NOMO-1 treated with DMSO at 0.1 percent for 48 hours (cell line): ENCODE measurements around the gene ASTN2.
"Not testable (repeated sequence)": the region's sequence is repeated elsewhere in the genome, so short reads cannot be mapped to it uniquely, and the experiment has no call there.

Source experiments
- DNase-seq: peaks from one replicate; lab custom pipeline; 2025; ENCODE audit not compliant: unreplicated experiment; lab: John Stamatoyannopoulos, UW

Gene ASTN2

GRCh38 chr9:116935149-116935897 lies 479.5 kb downstream of the ASTN2 start:
- DNase-seq = peak; percentile 42

- DNase-seq = no peak
Observed at GRCh38 chr9:116934131-116934530, 480.7 kb downstream of the ASTN2 start.

DNA sequence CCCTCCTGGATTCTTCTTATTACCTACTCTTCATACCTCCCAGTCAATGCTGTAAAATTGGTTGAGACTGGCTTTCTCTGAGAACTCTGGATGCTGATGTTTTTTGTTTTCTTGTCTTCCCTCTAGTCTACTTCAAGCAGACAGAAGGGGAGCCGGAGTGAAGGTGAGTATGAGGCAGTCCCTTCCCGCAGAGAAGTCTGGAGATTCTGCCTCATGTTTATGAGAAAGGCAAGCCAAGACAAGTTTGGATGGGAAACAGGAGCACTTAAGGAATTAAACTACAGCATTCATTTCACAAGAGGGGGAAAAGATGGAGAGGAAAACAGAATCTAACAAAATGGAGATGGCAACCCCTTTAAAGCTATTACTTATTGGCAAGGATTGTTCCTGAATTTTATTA lies 481.6 kb downstream of the ASTN2 start:
- DNase-seq = no peak

DNA sequence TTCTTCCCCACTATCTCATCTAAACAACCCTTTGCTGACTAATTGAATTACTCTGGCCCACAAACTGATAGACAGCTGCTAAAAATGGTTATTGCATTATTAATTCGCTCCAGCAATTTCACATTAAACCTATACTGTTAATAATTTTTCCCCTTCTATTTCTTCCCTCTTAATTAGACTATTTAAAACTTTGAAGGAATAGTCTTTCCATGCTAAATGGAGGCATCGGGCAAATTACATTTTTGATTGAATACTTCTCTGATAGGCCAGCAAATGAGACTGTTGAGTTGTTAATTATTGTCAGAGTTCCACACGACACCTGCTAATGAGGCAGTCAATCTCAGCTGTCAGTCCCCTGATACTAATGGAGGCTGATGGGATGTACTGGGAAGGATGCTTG lies 485.2 kb downstream of the ASTN2 start:
- DNase-seq = no peak

GRCh38 chr9:116928884-116929283 lies 486.0 kb downstream of the ASTN2 start:
- no peak for DNase-seq

- DNase-seq = no peak
Observed at GRCh38 chr9:116928289-116928688, 486.6 kb downstream of the ASTN2 start.

- no peak for DNase-seq
Observed at GRCh38 chr9:116927726-116928125, 487.1 kb downstream of the ASTN2 start.

DNA sequence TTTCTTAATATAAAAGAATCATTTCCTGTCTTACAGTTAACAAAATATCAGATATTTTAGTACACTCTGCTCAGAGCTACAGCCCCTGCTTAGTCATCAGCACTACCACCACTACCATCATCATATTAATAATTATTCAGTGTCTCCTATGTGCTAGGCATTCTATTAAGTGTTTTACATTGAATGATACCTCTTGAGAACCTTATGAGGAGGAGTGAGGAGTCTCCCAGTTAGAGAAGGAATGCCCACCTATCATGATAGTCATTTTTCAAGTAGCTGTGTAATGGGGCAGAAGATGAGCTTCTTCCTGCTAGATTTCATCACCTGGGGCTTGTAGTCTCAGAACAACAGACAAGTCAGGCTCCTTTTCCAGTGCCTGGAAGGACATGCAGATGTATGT lies 489.7 kb downstream of the ASTN2 start:
- DNase-seq = no peak

DNA sequence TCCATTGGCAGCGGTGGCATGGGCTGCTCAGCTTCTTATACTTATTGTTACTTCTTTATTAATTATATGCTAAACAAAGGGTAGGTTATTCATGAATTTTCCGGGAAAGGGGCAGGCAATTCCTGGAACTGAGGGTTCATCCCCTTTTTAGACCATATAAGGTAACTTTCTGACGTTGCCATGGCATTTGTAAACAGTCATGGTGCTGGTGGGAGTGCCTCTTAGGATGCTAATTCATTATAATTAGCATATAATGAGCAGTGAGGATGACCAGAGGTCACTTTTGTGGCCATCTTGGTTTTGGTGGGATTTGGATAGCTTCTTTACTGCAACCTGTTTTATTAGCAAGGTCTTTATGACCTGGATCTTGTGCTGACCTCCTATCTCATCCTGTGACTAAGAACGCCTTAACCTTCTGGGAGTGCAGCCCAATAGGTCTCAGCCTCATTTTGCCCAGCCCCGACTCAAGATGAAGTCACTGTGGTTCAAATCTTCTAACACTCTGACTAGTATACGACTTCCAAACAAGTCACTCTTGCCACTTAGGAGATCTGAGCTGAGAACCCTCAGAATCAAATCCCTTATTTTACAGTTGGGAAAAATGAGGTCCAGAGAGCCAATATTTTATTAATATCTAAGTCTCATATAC lies 490.3 kb downstream of the ASTN2 start:
- DNase-seq = no peak

DNA sequence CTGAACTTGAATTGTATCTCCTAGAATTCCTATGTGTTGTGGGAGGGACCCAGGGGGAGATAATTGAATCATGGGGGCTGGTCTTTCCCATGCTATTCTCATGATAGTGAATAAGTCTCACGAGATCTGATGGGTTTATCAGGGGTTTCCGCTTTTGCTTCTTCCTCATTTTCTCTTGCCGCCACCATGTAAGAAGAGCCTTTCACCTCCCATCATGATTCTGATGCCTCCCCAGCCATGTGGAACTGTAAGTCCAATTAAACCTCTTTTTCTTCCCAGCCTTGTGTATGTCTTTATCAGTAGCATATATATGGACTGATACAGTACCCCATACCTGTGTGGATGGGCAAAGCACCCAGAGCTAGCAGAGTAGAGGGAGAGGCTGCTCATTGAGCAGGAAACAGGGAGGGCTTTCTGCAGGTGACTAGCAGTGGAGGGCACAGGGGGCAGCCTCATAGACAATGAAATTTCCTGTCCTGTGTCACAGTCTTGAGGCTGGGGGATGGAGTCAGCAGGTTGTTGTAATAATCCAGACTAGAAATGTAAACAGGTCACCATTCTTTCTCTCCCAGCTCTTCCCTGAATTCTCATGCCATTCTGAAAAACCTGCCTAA lies 496.9 kb downstream of the ASTN2 start:
- not testable (repeated sequence) for DNase-seq

DNA sequence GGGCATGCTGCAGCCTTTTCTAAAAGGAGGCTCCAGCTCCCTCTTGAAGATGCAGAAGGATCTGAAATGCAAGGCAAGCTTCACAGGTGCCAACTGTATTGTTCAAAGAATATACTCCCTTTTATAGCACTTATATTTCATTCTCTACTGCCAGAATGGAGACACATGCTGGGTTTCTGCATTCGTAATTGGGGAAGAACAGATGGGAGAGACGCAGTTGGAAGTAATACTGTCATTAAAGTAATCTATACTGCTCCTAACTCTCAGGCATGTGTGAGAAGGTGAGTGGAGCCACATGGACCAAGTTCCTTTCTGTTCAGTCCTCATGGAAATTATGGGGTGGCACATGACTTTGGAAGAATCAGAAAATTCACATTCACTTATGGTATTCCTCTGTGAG lies 501.3 kb downstream of the ASTN2 start:
- no peak for DNase-seq

DNA sequence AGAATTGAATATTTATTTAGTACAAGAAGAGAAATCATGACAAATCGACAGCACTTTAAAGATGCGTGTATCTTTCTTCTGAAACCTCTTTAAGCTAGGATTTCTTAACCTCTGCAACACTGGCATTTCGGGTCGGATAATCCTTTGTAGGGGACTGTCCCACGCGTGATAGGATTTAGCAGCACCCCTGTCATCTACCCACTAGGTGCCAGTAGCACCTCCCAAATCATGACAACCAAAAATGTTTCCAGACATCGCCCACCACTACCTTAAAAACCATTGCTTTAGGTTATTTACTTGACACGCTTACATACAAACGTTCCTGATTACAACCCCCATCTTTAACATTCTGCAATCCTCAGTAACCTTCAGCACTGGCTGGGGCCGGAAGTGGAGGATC lies 504.7 kb downstream of the ASTN2 start:
- no peak for DNase-seq

DNA sequence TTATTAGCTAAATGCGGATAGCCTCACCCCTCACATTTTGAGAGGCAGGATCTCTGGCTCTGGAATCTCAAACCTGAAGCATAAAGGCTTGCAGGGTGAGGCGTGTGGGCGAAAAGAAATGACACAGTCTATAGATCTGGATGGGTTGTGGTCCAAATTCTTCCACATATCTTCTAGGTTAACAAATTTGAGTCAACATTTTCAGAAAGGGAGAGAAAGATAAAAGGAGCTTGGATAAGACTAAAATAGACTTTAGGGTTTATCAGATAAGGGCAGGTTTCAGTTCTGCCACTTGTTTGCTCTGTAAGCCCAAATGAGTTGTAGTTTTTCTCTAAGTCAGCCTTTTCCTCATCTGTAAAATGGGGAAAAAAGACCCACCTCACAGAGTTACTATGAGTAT lies 506.9 kb downstream of the ASTN2 start:
- no peak for DNase-seq

DNA sequence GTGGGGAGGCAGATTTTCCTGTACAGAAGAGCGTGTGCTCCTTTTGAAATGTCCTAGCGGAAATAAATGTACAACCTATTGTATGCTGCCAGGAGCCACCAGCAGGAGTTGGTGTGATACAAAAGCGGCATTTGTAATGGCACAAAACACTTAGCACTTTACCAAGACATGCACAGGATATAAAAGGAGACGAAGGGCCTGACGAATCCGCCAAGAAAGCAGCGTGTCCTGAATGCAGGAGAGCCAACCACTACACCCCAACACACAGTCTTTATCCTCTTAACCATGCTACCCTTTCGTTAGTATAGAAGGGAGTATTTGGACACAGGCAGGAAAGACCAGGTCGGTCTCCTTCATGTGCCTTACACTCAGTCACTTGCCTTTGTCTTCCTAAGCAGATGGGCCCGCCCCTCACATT lies 509.7 kb downstream of the ASTN2 start:
- no peak for DNase-seq

DNA sequence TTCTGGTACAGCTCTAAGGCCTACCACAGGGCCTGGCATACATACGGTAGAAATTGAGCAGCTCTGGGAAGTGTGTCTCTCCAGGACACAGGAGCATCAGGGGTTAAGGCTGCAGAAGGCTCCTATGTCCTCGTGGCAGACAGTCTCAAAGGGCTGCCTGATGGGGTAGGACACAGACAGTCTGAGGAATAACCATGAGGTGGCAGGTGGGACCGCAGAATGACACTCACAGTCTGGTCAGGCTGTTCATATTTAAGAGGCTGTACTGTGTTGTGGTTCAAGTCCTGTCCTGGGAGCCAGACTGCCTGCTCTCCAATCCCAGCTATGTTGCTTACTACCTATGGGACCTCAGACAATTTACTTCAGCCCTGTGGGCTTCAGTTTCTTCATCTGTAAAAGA lies 510.7 kb downstream of the ASTN2 start:
- DNase-seq = no peak

- no peak for DNase-seq
Observed at GRCh38 chr9:116901260-116901659, 513.6 kb downstream of the ASTN2 start.

GRCh38 chr9:116900543-116900942 lies 514.3 kb downstream of the ASTN2 start:
- no peak for DNase-seq

GRCh38 chr9:116900007-116900367 lies 514.9 kb downstream of the ASTN2 start:
- DNase-seq = no peak

DNA sequence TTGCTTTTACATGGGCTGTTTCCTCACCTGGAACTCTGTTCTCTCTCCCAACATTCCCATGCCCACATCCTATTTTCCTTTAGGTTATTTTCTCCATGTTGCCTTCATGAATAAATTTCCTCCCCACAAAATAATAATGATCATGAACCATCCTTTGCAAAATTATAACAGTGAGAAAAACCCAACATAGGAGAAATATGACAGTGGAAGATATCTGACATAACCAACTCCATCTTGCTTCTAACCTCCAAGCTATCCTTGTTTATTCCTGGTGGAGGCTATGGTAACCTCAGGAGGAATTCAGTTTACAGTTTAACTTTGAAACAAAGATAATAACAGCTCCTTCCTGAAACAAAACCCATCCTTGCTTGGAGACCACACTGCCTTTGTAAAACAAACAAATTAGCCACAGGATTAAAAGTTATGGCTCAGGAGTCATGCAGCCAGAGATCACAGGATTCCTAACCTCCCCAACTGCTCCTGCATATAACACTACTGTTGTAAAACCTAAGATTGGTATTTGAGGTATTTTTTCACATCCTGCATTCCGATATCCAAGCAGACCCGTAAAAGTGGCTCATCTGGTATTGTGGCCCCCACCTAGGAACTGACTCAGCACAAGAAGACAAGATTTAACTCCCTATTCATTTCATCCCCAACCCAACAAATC lies 515.4 kb downstream of the ASTN2 start:
- no peak for DNase-seq

DNA sequence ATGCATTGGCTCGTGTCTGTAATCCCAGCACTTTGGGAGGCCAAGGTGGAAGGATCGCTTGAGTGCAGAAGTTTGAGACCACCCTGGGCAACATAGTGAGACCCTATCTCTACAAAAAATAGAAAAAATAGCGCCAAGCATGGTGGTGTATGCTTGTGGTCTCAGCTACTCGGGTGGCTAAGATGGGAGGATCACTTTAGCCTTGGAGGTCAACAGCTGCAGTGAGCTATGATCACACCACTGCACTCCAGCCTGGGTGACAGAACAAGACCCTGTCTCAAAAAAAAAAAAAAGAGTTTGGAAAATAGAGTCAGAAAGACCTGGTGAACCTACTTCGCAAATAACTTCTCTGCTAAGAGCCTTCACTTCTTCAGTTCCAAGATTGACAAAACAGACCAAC lies 516.7 kb downstream of the ASTN2 start:
- not testable (repeated sequence) for DNase-seq

DNA sequence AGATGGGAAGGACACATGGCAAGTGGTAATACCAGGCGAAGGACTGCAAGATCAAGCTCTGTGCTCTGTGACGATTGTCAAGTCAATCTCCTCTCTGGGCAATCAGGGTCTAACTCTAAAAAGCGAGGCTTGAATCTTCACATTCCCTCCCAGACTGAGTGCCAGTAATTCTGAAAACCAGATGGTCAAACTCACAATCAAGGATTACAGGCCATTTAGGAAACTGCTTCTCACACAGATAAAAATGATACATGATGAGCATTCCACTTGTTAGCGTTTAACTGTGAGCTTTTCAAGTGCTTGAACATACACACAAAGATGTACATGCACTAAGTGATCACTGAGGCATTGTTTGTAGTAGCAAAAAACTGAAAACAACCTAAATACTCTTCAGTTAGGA lies 517.7 kb downstream of the ASTN2 start:
- DNase-seq = no peak

GRCh38 chr9:116895961-116896360 lies 518.9 kb downstream of the ASTN2 start:
- DNase-seq = no peak
